ENCODE measurements around the gene PTPRN.
A peak's percentile ranks its signal among the peaks of the same experiment; 100 is the strongest.
"Not testable (repeated sequence)": the region's sequence is repeated elsewhere in the genome, so short reads cannot be mapped to it uniquely, and the experiment has no call there.

Gene PTPRN

DNA sequence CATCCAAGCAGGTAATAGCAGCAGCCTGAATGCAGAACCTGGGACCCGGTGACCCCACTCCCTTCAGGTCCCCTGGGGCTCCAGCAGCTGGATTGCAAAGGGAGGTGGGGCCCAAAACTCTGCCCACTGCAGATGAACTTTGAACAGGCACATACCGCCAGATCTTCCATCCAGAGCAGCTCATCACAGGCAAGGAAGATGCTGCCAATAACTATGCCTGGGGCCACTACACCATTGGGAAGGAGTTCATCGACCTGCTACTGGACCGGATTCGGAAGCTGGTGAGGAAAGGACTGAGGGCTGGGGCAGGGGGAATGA, 39.2 kb downstream of the PTPRN start:
- DNase-seq (ENCODE audit: low read depth, low spot score), result no peak

DNA sequence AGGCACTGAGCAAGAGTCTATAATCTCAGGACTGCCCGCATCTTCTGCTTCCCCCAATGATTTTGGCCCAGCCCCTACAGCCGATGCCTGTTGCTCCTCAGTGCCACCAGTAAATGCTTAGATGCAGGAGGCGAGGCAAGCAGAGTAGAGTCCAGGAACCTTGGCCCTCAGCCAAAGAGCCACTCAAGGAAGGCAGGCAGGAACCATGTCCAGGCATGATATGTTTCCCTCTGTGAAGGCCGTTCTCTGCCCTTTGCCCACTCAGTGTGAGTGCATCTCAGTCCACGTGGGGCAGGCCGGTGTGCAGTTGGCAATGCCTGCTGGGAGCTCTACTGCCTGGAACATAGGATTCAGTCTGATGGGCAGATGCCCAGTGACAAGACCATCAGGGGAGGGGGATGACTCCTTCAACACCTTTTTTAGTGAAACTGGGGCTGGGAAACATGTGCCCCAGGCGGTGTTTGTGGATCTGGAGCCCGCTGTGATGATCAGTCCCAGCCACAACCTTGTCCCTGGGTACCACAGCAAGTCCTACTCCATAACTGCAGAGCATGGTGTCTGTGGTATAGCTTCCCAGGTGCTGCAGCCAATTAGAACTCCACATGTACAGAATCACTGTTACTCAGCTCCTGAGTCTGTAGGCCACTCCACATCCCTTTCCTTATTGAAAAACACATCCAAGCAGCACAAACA, 39.7 kb downstream of the PTPRN start:
- DNase-seq (ENCODE audit: low read depth, low spot score), result peak; percentile 14

DNA sequence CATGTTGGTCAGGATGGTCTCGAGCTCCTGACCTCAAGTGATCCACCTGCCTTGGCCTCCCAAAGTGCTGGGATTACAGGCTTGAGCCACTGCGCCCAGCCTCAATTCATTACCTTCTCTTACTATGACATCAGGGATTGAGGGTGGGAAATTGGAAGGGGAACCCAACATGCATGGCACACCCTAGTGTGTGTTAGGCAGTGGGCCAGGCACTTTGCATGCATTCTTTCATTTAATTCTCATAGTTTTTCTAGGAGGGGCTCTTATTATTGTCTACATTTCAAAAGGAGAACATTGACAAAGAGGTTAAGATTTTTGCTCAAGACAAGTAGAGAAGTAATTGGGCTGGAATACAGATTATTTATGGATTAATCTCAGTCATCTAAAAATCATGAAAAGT, 40.9 kb downstream of the PTPRN start:
- no peak for DNase-seq (ENCODE audit: low read depth, low spot score)

DNA sequence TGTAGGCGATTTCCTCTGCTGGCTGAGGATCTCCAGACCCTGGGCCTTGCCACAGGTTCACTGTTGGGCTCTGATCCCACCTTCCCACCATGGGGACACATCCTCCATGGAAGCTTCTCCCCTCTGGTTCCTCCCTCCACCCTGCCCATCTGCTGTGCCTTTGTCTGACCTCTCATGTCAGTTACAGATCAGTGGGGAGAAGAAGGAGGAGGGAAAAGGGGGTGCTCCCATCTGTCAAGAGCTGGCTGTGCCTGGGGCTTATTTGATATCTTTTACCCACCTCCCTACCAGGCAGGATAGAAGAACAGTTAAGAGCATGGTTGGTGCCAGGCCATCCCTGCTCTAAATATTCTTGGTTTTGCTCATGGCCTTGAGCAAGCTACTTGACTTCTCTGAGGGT, 42.3 kb downstream of the PTPRN start:
- DNase-seq (ENCODE audit: low read depth, low spot score), result no peak

DNA sequence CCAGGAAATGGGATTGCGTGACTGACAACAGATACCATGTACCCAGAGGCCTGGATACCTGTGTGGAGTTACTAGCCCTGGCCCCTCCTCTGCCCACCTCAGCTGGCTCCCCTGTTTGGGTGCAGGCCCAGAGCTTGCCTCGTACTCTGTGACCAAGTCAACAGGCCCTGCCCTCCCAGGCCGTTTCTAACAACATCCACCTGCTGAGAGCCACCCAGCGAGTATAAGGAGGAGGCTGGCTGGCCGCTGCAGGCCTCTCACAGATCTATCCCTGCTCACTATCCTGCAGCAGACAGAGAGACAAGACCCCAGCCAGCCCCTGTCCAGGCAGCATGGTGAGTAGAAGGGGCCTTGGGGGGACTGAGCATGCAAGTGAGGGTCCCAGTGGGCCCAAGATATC, 43.0 kb downstream of the PTPRN start:
- no peak for DNase-seq (ENCODE audit: low read depth, low spot score)

DNA sequence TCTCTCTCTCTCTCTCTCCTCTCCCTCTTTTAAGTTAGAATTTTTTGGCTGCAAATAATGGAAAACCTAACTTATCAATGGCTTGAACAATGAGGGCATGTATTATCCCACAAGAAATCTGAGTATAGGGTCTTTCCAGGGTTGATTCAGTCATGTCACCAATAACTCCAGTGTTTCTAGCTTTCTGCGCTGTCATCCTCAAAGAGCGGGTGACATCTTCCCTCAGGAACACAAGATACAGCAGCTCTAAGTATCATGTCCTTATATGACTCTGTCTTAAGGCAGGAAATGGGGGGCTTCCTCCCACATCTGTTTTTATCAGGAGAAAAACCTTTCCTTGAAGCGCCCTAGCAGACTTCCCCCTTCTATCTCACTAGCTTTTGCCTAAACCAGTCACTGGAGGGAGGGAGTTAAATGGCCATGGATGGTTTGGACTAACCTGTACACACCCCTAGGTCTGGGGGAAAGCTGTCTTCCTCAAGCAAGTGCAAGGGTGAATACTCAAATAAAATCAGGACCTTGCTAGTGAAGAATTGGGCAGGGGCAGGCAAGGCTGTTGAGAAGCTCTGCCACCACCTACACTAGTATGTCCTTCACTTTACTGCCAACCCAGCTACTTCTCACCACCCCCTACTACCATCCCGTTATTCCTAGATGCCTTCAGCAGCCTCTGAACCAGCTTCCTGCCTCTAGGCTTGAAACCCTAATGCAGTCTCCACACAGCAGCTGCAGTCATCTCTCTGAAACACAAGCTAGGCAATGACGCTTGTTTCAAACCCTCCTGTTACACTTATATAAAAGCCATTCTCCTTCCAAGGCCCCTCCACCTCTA, 48.0 kb downstream of the PTPRN start:
- no peak for DNase-seq (ENCODE audit: low read depth, low spot score)

DNA sequence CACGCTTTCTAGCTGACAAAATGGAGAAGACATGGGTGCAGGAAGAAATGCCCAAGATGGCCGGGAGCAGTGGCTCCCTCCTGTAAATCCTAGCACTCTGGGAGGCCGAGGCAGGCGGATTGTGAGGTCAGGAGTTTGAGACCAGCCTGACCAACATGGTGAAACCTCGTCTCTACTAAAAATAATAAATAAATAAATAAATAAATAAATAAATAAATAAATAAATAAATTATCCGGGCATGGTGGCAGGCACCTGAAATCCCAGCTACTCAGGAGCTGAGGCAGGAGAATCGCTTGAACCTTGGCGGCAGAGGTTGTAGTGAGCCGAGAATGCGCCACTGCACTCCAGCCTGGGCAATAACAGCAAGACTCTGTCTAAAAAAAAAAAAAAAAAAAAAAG, 50.3 kb downstream of the PTPRN start:
- DNase-seq (ENCODE audit: low read depth, low spot score), result not testable (repeated sequence)

DNA sequence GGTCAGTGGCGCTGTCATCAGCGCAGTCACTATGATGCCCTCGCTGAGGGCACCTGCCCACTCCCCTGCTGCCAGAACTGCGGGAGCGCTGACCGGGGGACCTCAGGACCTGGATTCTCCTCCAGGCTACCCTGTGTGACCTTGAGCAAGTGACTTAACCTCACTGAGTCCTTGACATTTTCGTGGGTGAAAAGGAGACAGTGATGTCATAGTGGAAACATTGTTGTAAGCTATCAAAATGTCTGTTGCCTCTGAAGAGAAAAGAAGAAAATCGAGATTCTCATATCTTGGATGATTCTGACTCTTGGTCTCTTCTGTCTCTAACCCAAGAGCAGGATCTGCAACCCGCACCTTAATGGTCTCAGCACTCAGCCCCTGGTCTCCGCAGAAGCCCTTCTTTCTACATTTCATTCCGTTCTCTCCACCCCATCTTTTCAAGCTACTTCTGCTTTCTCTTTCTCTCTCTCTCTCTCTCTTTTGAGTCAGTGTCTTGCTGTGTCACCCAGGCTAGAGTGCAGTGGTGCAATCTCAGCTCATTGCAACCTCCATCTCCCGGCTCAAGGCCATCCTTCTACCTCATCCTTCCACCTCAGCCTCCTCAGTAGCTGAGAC, 54.5 kb downstream of the PTPRN start:
- no peak for DNase-seq (ENCODE audit: low read depth, low spot score)

DNA sequence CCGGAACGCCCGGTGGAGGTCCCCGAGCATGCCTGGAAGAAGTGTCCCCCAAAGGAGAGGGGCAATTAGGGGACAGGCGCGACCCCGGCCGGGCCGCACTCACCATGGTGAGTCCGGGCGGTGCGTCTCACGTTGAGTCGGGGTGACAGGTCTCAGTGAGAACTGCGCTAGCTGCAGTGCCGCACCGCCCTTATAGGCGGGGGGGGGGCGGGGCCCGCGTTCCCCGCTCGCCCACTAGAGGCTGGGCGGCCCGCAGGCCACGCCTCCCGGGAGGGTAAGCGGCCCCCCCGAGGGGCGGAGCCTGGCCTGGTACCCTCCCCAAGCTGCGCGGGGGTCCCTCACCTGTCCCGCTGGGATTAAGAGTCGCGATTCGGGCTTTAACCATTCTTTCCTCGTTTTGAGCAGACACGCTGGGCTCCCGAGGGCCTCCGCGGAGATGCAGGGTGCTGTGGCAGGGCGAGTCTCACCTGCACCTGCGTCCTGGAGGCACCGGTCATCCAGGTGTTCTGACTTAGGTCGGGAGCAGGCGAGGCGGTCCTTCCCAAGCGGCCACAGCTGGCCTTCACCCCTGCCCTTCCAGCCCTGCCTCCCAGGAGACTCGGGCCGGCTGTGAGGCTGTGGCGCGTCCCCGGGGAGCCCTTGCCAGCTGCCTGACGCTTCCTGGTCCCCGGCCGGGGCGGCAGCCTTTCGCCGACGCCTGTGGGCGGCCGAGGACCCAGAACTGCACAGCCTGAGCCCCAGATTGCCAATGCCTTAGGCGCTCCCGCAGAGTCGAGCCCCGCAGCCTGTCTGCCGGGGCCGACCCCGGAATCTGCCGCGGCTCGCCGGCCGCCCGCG, 55.2 kb downstream of the PTPRN start, which contains the start of gene TUBA4A:
Gene TUBA4A (minus strand): TSS at position 166 of the 837 bp plus-strand sequence. CDS start 60 bp downstream, at position 106.
- peak; percentile 84 for DNase-seq (ENCODE audit: low read depth, low spot score)

DNA sequence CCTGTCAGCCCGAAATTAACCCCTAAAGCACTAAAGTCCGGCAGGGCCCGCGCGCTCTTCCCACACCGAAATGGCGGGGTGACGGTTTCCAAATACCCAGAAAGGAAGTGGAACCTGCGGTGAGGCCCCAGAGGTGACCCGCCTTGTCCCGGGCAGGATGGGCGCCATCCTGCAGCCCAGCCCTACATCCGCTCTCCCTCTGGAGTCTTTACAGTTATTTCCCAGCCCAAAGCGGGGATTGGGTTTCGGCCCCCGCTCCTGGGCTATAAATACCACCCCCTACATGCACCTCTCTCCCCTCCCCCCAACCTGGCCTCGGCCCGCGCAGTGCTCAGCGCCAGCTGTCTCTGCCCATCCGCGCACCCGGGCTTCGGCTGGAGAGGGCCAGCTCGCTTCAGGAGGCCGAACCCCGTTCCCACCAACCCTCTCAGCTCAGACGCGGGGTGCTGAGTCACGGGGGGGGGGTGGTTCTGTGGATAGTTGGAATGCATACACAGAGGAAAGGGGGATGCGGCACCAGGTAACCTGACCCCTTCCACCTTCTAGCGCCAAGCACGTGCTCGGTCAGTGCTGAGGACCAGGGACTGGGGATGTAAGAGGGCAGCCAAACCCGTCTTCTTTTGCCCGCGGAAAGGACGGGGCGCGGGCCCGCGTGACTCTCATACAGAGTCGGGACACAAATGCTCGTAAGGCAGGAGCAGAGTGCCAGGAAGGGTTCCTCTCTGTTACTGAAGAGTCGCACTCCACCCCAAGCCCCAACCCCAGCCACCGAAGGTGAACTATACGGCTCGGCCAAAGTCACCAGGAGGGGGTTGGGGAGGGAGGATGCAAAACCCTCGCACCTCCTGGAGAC, 56.1 kb downstream of the PTPRN start, which contains the start of gene TUBA4B:
Gene TUBA4B (plus strand): TSS at position 344 of the 853 bp plus-strand sequence. CDS start 165 bp downstream, at position 509.
- peak; percentile 50 for DNase-seq (ENCODE audit: low read depth, low spot score)

DNA sequence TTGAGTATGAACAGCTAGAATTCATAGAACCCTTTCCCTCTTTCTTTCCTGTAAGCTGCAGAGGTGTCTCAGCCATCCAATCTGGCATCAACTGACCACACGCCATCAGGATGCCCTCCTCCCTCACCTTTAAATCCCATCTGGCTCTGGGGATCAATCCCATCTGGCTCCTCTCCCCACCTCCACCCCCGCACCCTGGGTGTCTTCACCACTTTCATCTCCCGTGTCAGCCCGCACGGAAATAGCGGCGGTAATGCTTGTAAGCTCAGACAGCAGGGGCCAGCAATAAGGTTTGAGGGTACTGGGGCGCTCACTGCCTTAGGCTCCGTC, 56.7 kb downstream of the PTPRN start:
- no peak for DNase-seq (ENCODE audit: low read depth, low spot score)

DNA sequence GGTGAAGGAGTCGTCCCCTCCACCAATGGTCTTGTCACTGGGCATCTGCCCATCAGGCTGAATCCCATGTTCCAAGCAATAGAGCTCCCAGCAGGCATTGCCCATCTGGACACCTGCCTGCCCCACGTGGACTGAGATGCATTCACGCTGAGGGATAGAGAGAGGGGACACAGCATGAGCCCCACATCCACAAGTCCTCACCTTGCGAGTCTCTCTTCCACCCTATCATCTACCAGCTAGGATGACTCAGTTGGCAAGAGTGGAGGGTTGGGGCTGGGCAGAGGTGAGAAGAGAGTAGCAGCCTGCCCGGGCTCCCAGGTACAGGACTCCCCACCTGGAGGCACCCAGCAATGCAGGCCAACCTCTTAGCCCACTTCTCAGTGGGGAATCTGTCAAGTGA, 57.1 kb downstream of the PTPRN start:
- no peak for DNase-seq (ENCODE audit: low read depth, low spot score)

DNA sequence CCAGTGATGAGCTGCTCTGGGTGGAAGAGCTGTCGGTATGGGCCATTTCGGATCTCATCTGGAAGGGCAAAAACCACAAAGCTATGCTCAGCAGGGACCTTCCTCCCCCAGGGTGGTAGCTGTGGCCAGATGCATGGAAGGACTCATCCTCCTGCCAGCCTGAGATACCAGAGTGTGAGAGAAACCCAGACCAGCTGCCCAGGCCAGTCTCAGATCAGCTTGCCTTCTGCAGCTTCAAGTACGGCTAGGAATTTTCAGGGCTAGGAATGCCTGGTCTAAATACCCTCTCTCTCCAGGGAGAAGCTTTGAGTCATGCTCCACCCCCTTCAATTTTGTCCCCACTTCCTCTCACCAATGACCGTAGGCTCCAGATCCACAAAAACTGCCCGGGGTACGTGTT, 57.5 kb downstream of the PTPRN start:
- DNase-seq (ENCODE audit: low read depth, low spot score), result no peak

DNA sequence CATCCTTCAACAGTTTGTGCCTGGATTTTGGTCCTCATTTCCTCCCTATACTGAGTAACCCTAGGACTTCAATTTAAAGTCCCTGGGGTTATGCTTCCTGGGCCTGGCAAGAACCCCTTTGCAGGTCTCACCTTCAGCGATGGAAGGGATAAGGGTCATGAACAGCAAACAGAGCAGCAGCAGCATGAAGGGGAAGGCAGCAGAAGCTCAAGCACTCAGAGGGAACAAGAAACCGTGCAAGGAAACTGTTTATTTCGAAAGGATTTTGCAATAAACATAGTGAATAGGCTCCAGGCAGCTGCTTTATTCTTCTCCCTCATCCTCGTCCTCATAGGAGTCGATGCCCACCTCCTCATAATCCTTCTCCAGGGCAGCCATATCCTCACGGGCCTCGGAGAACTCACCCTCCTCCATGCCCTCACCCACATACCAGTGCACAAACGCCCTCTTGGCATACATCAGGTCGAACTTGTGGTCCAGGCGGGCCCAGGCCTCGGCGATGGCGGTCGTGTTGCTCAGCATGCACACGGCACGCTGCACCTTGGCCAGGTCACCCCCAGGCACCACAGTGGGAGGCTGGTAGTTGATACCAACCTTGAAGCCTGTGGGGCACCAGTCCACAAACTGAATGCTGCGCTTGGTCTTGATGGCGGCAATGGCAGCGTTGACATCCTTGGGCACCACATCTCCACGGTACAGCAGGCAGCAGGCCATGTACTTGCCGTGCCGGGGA, 59.0 kb downstream of the PTPRN start:
- no peak for DNase-seq (ENCODE audit: low read depth, low spot score)

DNA sequence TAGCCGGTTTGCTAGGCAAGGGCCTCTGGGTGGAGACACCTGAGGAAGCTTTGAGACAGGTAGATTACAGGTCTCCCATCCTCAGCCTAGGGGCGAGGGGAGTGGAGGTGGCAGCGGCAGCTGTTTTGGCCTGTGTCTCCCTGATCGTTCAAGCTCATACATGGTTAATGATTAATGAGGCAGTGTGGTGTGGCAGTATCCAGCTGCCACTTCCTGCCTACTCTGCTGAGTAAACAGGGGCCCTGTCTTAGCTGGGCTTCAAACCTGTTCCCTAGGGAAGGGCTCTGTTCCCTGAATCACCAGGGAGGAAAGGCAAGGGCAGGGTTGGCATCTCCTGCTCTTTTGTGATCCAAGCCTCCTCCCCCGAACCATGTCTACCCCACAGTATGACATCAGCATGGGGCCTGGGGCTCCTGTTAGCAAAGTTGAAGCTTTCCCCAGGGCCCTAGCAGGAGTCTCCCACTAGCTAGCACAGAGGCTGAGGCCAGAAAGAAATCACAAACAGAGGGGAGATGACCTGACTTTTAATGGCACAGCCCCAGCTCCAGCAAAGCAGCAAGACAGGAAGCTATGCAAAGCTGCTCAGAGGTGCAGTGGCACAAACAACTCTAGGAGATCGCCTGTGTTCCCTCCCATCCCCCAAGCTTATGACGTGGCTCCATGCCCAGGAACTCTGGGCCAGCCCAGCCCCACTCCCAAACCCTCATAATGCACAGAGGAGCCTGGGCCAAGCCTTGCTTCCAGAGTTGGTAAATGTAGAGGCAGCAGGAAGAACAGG, 59.8 kb downstream of the PTPRN start:
- peak; percentile 93 for DNase-seq (ENCODE audit: low read depth, low spot score)

DNA sequence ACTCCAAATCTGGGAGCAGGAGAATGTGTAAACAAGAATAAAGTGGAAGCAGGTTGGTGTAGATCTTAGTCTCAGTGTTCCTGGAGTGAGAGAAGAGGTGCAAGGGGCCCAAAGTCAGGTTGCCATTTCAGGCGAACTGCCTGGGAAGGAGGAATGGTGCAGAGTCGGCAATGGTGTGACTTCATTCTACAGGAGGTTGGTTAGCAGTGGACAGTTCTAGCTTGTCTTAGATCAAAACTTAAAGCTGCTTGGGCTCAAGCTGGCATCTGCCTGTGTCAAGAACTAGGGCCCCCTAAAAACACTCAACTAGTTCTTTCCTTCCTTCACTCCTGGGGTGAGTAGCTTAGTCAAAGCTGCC, 60.4 kb downstream of the PTPRN start:
- DNase-seq (ENCODE audit: low read depth, low spot score), result no peak

DNA sequence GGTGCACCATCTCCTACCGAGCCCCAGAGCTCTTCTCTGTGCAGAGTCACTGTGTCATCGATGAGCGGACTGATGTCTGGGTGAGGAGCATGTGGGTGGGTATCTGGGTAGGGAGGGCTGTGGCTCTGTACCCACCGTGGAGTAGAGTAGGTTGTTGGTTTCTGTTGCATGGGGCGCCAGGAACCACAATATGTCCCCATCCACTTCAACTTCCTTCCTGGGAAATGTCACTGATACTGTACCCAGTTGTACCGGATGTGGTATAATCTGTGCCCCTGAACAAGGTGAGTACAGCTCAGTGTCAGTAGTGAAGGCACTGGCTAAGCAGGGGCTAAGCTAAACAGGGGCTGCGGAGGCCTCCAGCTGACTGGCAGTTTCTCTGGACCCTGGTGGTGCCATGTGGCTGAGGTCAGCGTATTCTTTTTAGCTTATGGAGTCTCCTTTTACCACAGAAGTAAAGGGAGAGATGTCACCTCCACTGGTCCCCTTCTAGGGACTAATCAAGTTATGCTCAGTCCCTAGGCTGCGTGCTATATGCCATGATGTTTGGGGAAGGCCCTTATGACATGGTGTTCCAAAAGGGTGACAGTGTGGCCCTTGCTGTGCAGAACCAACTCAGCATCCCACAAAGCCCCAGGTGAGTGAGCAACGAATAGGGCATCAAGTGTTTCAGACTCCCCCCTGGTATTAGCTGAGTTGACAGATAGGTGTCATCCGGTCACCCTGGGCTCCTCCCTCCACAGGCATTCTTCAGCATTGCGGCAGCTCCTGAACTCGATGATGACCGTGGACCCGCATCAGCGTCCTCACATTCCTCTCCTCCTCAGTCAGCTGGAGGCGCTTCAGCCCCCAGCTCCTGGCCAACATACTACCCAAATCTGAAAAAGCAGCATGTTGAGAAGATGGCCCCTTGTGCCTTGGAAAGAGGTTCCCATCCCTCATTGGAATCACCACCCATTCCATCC, 61.2 kb downstream of the PTPRN start:
- no peak for DNase-seq (ENCODE audit: low read depth, low spot score)

DNA sequence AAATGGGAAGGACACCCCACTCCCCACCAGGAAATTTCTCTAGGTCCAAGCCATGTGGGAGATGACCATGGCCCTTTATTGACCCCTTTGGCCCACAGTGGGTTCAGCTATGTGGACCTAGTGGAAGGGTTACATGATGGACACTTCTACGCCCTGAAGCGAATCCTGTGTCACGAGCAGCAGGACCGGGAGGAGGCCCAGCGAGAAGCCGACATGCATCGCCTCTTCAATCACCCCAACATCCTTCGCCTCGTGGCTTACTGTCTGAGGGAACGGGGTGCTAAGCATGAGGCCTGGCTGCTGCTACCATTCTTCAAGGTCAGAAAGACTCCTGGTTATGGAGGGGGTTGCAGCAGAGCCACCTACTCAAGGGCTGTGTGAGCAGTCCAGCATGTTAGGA, 62.6 kb downstream of the PTPRN start:
- DNase-seq (ENCODE audit: low read depth, low spot score), result no peak

DNA sequence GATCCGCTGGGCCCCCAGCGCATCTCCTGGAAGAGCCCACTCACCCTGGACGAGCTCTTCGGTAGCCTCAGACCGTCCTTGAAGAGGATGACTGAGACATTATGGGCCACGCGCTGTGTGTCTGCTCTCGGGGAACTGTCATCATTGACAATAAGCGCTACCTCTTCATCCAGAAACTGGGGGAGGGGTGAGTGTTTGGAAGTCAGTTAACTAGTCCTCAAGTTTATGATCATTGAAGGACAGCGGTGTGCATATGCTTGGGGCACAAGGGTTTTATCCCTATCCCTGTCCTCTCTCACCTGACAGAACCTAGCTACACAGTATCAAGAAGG, 63.3 kb downstream of the PTPRN start:
- no peak for DNase-seq (ENCODE audit: low read depth, low spot score)
